ENCODE data around the gene SMYD3.

Gene SMYD3

DNA sequence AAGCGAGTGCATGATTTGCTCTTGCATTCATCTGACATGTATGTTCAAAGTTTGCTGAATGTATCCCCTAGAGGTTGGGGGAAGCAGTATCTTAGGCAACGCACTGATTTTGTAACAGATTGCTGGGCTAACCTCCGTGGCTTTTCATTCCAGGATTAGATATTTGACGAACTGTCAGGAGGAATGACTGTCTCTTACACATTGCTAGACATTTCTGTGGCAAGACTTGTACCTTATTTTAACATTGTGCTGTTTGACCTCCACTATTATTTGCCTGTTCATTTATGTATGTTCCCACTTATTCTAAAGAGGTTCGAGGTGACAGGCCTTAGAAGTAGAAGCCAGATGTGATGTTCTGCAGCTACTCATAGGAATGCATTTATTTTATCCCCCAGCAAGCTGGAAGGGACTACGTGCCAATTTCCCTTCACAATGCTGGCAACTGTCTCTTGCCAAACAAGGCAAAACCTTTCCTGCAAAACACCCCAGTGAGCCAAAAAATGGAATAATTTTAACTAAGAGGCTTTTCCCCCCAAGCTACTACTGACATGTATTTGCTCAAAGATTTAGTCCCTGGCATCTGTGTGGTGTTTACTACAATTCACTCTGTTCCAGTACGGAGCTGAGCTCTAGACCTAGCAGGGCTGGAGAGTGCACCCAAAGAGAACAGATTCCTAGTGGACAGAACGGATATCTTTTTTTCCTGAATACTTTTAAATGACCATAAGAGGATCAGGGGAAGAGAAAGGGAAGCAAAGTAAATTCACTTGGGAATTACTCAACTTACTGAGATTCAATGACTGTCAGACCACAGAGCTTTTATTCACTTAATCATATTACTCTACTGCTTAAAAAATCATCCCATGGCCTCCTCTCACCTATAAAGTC lies 646.2 kb downstream of the SMYD3 start:
- DNase-seq (ENCODE audit: low read depth in 1 of 2, low spot score in 1 of 2), result no peak

DNA sequence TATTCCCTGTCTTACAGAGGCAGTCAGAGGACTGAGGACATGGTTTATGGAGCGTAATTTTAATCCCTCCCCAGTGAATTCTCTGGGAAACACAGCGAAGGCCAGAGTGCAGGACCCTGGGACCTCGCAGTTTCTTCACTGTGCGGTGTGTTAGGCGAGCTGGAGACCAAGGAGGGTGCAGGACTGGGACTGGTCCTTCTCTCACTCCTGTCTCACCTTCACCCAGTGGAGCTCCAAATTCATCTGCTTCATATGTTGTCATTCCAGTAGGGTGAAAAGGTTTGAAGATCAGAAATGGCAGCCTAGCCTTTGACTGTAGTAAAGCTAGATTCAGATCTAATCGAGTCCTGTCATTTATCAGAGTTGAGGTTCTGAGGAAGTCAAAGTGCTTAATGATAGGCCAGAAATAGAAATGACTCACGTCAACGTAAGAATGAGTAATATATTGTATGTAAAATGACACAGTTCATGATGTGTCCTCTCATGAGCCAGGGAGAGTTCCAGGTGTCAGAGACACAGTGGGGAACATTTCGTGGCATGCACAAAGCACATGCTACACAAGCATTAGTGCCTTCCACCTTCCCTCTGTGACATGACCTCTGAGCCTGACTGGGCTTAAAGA lies 647.5 kb downstream of the SMYD3 start:
- no peak for DNase-seq (ENCODE audit: low read depth in 1 of 2, low spot score in 1 of 2)

DNA sequence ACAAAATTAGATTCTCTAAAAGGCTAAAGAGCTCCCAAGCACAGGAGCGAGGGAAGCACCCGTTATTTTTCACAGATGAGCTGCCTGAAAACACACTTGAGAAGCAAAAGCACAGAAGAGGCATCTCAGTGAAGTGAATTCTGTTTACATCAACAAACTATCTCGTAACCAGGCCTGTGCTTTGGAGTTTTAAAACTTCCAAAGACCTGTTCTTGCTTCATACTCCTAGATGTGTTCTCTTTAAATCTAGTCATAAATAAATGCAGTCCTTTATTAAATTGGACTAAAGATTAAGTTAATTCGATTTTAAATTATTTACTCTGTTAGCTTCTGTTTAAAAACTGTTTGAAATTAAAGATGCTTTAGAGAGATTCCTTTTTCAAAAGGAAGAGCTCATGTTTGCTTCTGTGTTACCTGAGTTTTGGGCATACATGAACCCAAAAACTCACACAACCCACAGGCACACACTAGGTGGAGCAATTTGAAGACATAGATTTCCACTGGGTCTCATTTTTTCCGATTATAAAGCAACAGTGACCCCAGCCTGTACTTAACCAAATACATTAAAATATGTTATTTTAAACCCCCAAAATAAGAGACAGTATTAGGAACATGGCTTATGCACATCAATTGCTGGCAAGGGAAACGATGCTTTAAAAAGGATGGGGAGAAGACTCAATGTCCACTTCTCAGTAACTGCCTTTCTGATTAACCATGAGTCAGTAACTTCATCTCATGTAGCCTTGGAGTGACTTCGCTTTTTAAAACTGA lies 648.2 kb downstream of the SMYD3 start:
- no peak for DNase-seq (ENCODE audit: low read depth in 1 of 2, low spot score in 1 of 2)

DNA sequence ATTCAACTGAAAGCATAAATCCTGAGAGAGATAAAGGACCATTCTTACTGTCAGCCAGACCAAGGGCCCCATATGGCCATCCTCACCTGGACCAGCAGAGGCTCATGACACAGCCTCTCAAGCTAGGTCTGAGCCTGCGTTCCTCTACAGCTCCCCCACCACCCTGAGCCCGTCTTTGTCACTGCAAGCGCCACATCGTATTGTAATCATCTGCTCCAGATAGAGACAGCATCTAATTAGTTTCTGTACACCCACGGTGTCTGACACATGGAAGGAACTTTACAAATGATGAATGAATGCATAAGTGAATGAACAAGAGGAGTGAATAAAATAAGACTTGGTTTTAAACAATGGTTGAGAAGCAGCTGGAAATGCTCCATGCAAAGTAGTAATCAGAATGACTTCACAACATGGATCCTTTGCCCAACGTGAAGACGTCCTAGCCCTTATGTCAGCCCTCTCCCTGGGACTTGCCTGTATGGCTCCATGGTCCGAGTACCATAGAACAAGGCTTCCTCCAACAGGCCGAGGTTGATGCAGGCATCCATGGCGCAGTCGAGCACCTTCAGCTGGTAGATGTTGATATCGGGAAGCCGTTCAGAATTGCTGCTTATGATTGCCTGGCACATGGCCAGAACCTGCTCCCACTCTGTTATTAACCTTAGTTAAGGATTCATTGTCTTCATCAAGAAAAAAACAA lies 648.9 kb downstream of the SMYD3 start:
- no peak for DNase-seq (ENCODE audit: low read depth in 1 of 2, low spot score in 1 of 2)

DNA sequence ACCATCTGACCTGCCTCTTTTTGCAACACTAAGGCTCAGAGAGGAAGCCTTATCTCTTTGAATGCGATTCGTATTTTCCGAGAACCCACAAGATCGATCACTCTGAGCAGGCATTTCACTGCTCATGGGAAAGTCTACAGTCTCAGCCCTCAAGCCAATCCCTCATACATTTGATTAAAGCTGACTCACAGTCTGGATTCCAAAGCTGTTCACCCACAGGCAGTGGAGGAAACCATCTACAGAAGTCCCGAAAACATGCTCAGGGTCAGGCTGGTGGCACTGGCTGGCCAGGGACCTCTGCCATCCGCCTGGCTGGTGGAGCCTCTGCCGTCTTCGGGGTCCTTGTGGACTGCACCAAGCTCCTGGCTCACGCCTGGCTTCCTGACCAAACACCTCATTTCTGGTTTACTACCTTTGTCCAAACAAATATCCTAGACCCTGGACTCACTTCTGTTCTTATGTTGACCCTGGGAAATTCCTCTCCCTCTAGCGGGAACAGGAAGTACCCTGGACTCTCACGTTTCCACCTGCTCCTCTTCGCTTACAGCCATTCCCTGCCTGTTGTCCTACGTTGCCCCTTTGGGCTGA lies 650.0 kb downstream of the SMYD3 start:
- DNase-seq (ENCODE audit: low read depth in 1 of 2, low spot score in 1 of 2), result no peak

DNA sequence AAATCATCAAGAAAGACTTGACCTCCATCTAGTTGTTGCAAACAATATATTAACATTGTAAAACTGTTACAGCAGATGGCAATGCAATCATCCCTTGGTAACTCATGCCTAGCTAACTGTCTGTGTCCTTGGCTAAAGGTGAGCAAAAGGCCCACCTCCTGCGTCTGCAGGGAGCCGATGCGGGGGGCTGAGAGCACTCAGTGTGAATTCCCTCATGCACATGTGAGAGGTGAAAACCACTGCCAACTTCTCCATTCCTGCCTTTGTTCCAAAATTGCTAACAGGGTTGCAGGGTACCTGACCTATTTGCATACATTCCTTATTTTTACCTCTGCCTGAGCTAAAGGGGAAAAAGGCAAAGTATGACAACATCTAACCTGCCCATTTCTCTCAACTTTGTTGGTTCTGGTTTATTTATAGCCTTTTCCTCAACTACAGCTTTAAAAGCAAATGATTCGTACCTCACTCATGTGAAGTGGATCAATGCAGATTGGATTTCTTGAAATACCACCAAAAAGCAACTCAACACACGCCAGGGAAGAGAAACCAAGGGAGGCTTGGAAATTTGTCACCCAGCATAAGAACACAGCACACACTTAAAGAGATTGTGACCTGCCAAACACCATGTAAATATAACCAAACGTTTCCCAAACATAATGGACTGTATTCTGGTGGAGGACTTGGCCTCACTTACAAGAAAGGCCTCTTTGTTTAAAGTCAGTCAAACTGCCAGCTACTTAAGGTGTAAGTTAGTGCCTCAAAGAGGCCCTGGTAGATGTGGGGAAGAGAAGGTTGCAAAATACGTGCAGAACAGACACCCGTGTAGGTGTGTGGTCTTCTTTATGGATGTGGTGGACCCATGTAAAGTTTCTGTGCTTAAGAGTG lies 651.0 kb downstream of the SMYD3 start:
- DNase-seq (ENCODE audit: low read depth in 1 of 2, low spot score in 1 of 2), result no peak

DNA sequence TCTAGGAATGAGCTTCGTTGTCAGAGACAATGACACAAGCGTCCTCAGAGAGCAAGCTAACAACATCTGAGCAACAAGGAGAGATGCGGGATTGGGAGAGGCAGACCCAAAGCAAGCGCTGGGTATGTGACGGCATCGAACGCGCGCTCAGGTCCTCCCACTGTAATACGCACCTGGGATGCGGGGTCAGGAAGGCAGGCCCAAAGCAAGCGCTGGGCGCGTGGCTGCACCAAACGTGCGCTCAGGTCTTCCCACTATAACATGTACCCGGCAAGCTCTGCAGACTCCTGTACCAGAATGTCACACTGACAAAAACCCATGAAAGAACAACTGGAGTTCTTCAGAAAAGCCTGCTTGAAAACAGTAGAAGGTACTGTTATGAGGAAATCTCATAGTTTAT lies 653.8 kb downstream of the SMYD3 start:
- DNase-seq (ENCODE audit: low read depth in 1 of 2, low spot score in 1 of 2), result no peak

DNA sequence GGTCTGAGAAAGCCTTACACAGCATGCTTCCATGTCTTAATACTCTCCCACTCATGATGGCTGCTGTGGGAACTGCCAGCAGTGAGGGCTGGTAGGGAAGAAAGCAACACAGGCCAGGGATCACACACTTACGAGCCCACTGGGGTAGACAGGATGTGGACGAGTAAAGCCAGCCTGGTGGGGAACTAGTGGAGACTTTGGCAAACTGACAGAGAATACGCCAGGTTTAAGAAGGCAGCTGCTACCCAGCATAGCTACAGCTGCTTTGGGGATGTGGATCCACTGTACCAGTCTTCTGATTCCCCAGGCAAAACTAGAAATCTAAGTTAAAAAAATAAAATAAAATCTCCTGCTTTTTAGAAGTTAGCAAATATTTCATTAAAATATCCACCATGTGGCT lies 664.0 kb downstream of the SMYD3 start:
- no peak for DNase-seq (ENCODE audit: low read depth in 1 of 2, low spot score in 1 of 2)

DNA sequence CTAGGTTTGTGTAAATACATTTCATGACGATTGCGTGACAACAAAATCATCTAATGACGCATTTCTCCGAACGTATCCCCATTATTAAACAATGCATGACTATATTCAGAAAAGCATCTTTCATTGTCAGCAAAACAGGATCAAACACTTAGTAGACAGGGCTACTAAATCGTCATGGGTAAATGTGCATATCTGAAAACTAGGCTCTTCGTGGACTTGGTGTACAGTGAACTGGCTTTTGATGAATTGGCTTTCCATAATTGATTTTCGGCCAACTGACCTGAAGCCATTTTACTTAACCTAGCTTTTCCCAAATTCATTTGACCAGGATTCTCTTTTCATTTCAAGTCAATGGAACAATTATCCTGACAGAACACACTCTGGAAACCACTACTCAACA lies 665.0 kb downstream of the SMYD3 start:
- no peak for DNase-seq (ENCODE audit: low read depth in 1 of 2, low spot score in 1 of 2)

DNA sequence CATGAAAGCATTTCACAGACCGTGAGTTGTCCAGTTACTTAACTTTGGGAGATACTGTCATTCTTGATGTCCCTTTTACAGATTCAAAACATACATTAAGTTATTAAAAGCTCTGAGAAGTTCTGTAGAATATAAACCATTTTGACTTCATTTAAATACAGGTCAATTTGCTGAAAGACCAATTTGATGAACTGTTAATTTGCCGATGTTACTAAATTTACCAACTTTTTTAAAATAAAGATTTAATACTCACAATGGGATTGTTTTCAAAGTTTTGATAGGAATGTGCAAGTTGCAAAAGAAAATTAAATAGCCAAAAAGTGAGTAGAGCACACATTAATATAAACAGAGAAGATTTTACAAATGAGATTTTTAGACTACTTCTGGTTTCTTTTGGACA lies 666.1 kb downstream of the SMYD3 start:
- DNase-seq (ENCODE audit: low read depth in 1 of 2, low spot score in 1 of 2), result no peak

DNA sequence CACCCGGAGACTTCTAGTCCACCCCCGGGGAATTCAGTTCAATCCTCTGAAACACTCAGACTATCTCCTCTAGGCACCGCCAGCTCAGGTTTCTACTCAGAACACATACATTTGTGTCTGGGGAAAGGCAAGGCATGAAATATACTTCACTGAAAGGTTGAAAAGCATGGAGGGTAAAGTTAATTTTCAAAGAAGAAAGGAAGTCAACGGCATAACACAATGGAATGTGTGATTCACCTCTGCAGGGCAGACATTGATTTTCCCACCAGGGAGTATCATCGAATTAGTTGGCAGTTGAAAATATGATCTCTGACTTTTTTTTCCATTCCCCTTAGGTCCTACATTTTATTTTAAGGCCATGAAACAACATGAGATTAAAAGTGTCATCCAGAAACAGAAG lies 669.4 kb downstream of the SMYD3 start:
- DNase-seq (ENCODE audit: low read depth in 1 of 2, low spot score in 1 of 2), result no peak

DNA sequence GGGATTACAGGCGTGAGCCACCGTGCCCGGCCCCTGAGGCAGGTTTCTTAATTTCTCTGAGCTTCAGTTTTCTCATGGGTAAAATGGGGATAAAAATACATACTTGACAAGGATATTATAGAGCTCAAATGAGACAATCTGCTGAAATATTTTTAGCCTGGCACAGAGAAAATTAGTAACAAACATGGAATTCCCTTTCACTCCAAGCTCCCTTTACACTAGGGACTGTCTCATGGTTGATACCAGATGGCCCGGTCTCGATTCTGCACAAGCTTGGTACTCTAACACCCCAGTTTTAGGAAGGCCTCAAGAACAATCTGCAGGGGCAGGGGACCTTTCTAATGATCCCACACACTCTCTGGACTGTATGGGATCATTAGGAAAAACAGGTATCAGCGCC lies 671.7 kb downstream of the SMYD3 start:
- DNase-seq (ENCODE audit: low read depth in 1 of 2, low spot score in 1 of 2), result no peak

DNA sequence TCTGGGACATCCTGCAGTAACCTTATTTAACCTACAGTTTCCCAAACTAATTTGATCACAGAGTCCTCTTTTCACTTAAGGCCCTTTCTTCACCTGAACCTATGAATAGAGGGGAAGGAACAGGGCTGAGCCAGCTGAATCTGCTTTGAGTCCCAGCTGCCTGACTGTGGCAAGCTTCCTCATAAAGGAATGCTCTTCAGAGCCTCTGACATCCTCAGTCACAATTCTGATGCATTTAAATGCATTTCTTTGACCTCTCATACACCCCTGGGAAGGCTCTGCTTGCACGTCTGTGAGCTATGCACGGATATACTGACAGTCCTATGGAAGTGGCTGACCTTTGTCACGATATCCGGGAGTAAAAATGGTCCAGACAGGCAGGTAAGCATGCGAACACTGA lies 673.1 kb downstream of the SMYD3 start:
- no peak for DNase-seq (ENCODE audit: low read depth in 1 of 2, low spot score in 1 of 2)

DNA sequence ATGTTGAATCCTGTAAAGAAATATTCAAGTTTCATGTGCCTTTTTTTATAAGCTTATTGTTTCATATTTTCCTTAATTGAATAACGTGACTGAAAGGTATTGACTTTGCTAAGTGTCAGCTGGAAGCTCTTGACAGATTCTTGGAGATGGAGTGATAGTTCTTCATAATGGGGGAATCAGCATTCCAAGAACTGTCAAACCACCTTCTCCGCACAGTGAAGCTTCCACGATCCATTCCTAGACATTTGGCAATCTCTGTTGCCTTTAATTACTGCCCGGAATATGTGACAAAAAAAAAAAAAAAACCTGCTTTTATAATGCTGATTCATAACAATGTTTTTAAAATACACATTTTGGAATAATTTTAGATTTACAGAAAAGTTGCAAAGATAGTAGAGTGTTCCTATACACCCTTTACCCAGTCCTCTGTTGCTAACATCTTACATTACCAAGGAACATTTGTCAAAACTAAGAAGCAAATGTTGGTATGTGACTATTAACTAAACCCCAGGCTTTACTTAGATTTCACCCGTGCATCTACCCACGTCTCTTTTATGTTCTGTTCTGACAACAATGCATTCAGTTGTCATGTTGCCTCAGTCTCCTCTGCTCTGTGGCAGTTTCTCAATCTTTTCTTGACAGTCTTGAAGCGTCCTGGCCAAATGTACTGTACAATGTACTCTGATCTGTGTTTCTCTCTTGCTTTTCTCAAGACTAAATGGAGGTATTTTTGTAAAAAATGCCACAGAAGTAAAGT lies 674.1 kb downstream of the SMYD3 start:
- no peak for DNase-seq (ENCODE audit: low read depth in 1 of 2, low spot score in 1 of 2)

DNA sequence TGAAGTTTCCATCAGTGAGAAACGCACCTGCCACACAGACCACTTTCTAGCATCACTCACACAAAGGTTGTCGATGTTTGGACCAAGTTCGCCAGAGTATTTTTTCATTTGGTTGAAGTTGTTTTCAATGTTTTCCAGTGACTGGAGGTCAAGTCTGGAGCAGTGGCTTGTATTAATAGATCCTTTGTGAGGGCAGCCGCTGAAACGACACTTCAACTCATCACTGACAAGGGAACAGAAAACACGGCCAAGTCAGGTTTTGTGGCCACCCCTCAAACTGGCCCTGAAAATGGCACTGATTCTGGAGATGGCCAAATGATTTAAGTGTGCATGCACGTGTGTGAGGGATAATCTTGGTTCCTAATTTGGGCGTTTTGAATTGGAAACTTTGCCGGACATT lies 675.6 kb downstream of the SMYD3 start:
- DNase-seq (ENCODE audit: low read depth in 1 of 2, low spot score in 1 of 2), result no peak

DNA sequence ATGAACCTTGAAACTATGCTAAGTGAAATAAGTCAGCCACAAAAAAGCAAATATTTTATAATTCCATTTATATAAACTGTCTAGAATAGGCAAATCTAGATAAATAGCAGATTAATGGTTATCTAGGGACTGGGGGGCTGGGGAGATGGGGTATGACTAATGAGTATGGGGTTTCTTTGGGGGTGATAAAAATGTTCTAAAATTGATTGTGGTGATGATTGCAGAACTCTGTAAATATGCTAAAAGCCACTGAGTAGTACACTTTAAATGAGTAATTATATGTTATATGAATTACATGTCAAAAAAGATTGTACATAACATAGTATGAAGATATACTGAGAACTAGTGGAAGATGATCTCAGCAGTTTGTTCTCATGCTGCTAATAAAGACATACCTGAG lies 677.3 kb downstream of the SMYD3 start:
- no peak for DNase-seq (ENCODE audit: low read depth in 1 of 2, low spot score in 1 of 2)

DNA sequence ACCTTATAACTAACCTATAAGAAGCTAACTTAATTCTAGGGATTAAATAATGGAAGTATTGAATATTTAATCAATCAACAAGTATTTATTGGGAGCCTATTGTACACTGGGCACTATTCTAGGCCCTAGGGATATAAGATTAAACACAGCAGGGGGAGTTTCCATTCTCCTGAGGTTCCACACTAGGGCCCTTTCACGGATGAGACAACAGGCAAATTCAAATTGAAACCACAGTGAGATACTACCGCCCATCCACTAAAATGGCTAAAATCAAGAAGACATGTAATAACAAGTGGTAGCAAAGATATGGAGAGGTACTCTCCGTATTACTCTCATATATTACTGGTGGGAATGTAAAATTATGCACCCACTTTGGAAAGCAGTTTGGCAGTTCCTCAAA lies 677.9 kb downstream of the SMYD3 start:
- DNase-seq (ENCODE audit: low read depth in 1 of 2, low spot score in 1 of 2), result no peak

DNA sequence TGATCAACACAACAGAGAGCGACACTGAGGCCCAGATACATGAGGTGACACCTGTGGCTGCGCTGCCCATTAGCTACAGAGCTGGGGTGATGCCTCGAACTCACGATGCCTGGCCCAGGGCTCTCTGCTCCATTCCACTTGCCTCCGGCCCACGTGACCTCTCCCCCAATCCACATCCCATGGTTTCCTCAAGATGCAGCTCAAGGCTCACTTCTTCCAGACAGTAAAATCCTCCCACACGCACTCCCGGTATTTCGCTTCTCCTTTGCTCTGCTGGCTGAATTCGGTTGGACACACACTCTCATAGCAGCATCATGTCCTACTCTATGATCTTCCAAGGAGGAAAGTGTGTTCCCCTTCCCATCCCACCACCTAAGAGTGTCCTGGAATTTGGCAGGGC lies 679.8 kb downstream of the SMYD3 start:
- DNase-seq (ENCODE audit: low read depth in 1 of 2, low spot score in 1 of 2), result no peak

DNA sequence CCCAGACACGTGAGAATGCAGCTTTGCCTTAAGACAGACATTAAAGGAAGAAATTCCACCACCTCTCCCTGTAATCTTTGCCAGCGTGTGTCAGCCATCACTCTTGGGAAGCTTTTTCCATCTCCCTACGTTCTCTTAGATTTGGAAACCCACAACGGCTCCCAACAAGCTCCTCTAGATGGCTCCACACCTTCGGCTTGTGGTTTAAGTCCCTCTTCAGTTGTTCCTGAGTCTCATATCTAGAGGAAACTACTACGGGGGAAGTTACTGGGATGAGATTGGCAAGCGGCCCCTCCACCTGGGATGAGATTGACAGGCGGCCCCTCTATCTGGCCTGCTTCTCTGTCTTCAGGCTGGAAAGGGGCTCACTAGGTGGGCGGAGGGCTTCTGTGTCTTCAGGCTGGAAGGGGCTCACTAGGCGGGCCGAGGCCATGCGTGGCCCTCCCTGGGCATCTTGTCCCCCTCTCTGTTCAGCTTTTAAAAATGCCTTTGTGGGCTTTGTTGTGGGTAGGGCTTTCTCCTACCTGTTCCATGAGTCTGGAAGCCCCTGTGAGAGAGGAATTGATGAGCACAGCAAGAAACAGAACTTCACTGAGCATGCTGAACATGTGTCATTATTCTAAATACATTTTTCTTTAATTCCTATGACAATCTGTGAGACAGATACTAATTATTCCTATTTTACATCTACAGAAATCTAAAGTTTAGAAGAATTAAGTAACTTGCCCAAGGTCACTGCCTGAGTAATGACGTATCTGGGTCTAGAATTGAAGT lies 681.8 kb downstream of the SMYD3 start:
- no peak for DNase-seq (ENCODE audit: low read depth in 1 of 2, low spot score in 1 of 2)

Data from activated CD4-positive, alpha-beta T cell treated with anti-CD3 and anti-CD28 coated beads, Interleukin-2, amount 50 U/mL, for 24 hours (primary cell).